Endometrial microvascular endothelial cells (primary cell): ENCODE results near the gene ATP9B. TPM values are rescaled to one million over a fixed set of nuclear protein-coding genes. Genes with fewer than 3 reads are reported as not detected.

Source experiments
- in situ Hi-C: cut with HindIII; loops from 2 replicates; pipeline ENCODE4 v1.10.0; 2017; ENCODE audit warnings: low sequenced_read_pairs, low pct_unique_long_range_greater_than_20kb; ENCODE audit errors: inconsistent ontology term
- total RNA-seq: library from RNA; depleted of rRNA; stranded (reverse); fragments of >200 nt; gene quantifications from one replicate; pipeline ENCODE4 v1.2.3, GENCODE V29; 2015; ENCODE audit errors: inconsistent ontology term

ATP9B gene
- total RNA-seq, 1 donor from 2014 or later = 9.5 TPM

GRCh38 chr18:79185648-79186047 lies 116.5 kb downstream of the ATP9B start:
- in situ Hi-C loops = no loop called here

GRCh38 chr18:79186649-79187048 lies 117.5 kb downstream of the ATP9B start:
- in situ Hi-C loops = no loop called here

GRCh38 chr18:79187532-79188277 lies 118.5 kb downstream of the ATP9B start:
- in situ Hi-C loops = no loop called here

GRCh38 chr18:79191418-79191817 lies 122.2 kb downstream of the ATP9B start:
- in situ Hi-C loops = no loop called here

GRCh38 chr18:79191956-79192355 lies 122.8 kb downstream of the ATP9B start:
- in situ Hi-C loops = no loop called here

- in situ Hi-C loops = no loop called here
These were observed 124.6 kb downstream of the ATP9B start for GRCh38 chr18:79193826-79194225.

GRCh38 chr18:79195716-79196683 lies 126.8 kb downstream of the ATP9B start:
- in situ Hi-C loops = no loop called here

GRCh38 chr18:79197531-79197930 lies 128.3 kb downstream of the ATP9B start:
- in situ Hi-C loops = no loop called here

GRCh38 chr18:79199691-79200374 lies 130.6 kb downstream of the ATP9B start:
- in situ Hi-C loops = no loop called here

GRCh38 chr18:79200546-79201268 lies 131.5 kb downstream of the ATP9B start:
- in situ Hi-C loops = no loop called here

- in situ Hi-C loops = no loop called here
These were observed 133.9 kb downstream of the ATP9B start for GRCh38 chr18:79203017-79203605.

- in situ Hi-C loops = no loop called here
These were observed 136.0 kb downstream of the ATP9B start for GRCh38 chr18:79204889-79205807.

- in situ Hi-C loops = no loop called here
These were observed 137.2 kb downstream of the ATP9B start for GRCh38 chr18:79206444-79206843.

- in situ Hi-C loops = no loop called here
These were observed 139.7 kb downstream of the ATP9B start for GRCh38 chr18:79208906-79209305.

- in situ Hi-C loops = no loop called here
These were observed 141.1 kb downstream of the ATP9B start for GRCh38 chr18:79210002-79210910.

GRCh38 chr18:79211844-79212243 lies 142.7 kb downstream of the ATP9B start:
- in situ Hi-C loops = no loop called here
